Nephron progenitor cell (in vitro differentiated cells): ENCODE data around the gene RPL12.

ENCODE experiments used
- DNase-seq: peaks from one replicate; pipeline ENCODE4 v3.0.0; 2021
- H3K27ac Mint-ChIP-seq: 2 replicates; pipeline ENCODE4 v1.8.0; 2021; ENCODE audit warnings: mild to moderate bottlenecking, moderate library complexity, mixed read lengths
- H3K27me3 Mint-ChIP-seq: 2 replicates; pipeline ENCODE4 v1.8.0; 2021; ENCODE audit warnings: mild to moderate bottlenecking, low read depth, mixed read lengths; ENCODE audit not compliant: poor library complexity
- H3K36me3 Mint-ChIP-seq: 2 replicates; pipeline ENCODE4 v1.8.0; 2021; ENCODE audit warnings: low read depth, mixed read lengths
- H3K4me1 Mint-ChIP-seq: 2 replicates; pipeline ENCODE4 v1.8.0; 2021; ENCODE audit warnings: mixed read lengths
- H3K4me3 Mint-ChIP-seq: 2 replicates; pipeline ENCODE4 v1.8.0; 2021; ENCODE audit warnings: mild to moderate bottlenecking, moderate library complexity, mixed read lengths
- H3K9me3 Mint-ChIP-seq: 2 replicates; pipeline ENCODE4 v1.8.0; 2021; ENCODE audit warnings: mild to moderate bottlenecking, moderate library complexity, mixed read lengths
- CTCF ChIP-seq: fragments of 200-600 bp; sonication (generic); IDR thresholded peaks from 2 replicates; pipeline ENCODE4 v1.5.0; 2021; ENCODE audit warnings: antibody characterized with exemption

RPL12 gene

GRCh38 chr9:127444283-127444920 is 6.8 kb downstream of the RPL12 start:
- peaks cover 20% of the 10 kb centered on the region for H3K4me1 Mint-ChIP-seq
- peaks cover 97% of the 10 kb centered on the region for H3K36me3 Mint-ChIP-seq
- peaks cover 20% of the 10 kb centered on the region for H3K9me3 Mint-ChIP-seq
- H3K27me3 Mint-ChIP-seq: no peaks in the 10 kb centered on the region
- H3K27ac Mint-ChIP-seq: peak overlapping the region; percentile 82
- no peak overlapping the region for H3K4me3 Mint-ChIP-seq
- no peak for DNase-seq
- no peak for TF ChIP-seq CTCF

- H3K4me1 Mint-ChIP-seq: no peaks in the 10 kb centered on the region
- peak overlapping the region; percentile 28 for H3K27ac Mint-ChIP-seq
- peaks cover 84% of the 10 kb centered on the region for H3K36me3 Mint-ChIP-seq
- no peak for TF ChIP-seq CTCF
- peaks cover 5% of the 10 kb centered on the region for H3K9me3 Mint-ChIP-seq
- DNase-seq: no peak
- no peaks in the 10 kb centered on the region for H3K27me3 Mint-ChIP-seq
- H3K4me3 Mint-ChIP-seq: no peak overlapping the region
Measured at GRCh38 chr9:127438394-127438793, 12.8 kb downstream of the RPL12 start.

- no peak overlapping the region for H3K27ac Mint-ChIP-seq
- H3K9me3 Mint-ChIP-seq: peaks cover 5% of the 10 kb centered on the region
- no peak for TF ChIP-seq CTCF
- DNase-seq: no peak
- H3K4me3 Mint-ChIP-seq: no peak overlapping the region
- H3K27me3 Mint-ChIP-seq: no peaks in the 10 kb centered on the region
- H3K36me3 Mint-ChIP-seq: peaks cover 84% of the 10 kb centered on the region
- H3K4me1 Mint-ChIP-seq: no peaks in the 10 kb centered on the region
Measured at GRCh38 chr9:127437497-127438264, 13.5 kb downstream of the RPL12 start.

GRCh38 chr9:127430415-127430814 is 20.8 kb downstream of the RPL12 start:
- no peak overlapping the region for H3K27ac Mint-ChIP-seq
- H3K4me3 Mint-ChIP-seq: no peak overlapping the region
- H3K27me3 Mint-ChIP-seq: no peaks in the 10 kb centered on the region
- no peaks in the 10 kb centered on the region for H3K9me3 Mint-ChIP-seq
- no peak for TF ChIP-seq CTCF
- peaks cover 16% of the 10 kb centered on the region for H3K4me1 Mint-ChIP-seq
- no peak for DNase-seq
- H3K36me3 Mint-ChIP-seq: peaks cover 68% of the 10 kb centered on the region

- no peak overlapping the region for H3K27ac Mint-ChIP-seq
Measured at GRCh38 chr9:127428348-127428747, 22.9 kb downstream of the RPL12 start.

More at GRCh38 chr9:127428348-127428747, 22.9 kb downstream of the RPL12 start:
- H3K27me3 Mint-ChIP-seq: no peaks in the 10 kb centered on the region
- H3K4me3 Mint-ChIP-seq: no peak overlapping the region
- H3K36me3 Mint-ChIP-seq: peaks cover 51% of the 10 kb centered on the region
- no peaks in the 10 kb centered on the region for H3K9me3 Mint-ChIP-seq
- no peak for DNase-seq
- peaks cover 31% of the 10 kb centered on the region for H3K4me1 Mint-ChIP-seq
- TF ChIP-seq CTCF: no peak
